AG08395 (cell line): ENCODE measurements around the gene TMEM87B.
"Not testable (repeated sequence)": the region's sequence is repeated elsewhere in the genome, so short reads cannot be mapped to it uniquely, and the experiment has no call there.

Experiments
- DNase-seq: peaks from one replicate; pipeline ENCODE4 v3.0.0; 2012; ENCODE audit warnings: mixed read lengths, low spot score

The TMEM87B gene

DNA sequence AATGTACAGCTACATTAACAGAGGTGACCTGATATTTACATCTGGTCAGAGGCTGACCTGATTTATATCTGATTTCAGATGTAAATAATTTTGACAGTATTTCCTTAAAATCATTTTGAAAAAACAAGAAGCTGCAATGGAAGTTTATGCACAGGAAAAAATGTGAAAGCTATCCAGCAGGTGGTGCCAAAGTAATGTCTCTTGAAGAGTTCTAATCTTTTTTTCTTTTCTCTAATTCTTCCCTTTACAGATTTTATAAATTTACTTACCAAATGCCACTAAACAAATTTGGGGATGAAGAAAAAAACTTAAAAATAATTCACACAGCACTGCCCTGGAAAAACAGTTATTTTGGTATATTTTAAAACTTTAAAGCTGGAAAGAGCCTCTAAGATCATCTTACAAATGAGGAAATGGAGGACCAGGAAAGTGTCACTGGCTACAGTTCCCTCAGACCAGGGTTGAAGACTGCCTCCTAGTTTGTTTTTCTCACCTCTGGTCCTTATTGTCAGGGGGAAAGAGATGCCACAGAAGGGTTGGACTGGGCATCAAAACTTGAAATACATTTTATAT, 66.7 kb downstream of the TMEM87B start:
- peak; percentile 44 for DNase-seq

DNA sequence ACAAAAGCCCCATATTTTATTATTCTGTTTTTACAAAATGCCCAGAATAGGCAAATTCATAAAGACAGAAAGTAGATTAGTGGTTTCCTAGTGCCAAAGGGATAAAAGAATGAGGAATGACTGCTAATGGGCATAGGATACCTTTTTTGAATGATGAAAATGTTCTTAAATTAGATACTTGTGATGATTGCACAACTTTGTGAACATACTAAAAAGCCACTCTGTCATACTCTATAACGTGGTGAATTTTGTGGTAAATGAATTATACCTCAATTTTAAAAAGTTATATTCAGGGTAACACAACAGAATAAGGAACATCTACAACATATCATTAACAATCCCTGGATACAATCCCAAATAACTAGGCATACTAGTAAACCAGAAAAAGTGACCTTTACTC, 74.0 kb downstream of the TMEM87B start:
- DNase-seq, result no peak

DNA sequence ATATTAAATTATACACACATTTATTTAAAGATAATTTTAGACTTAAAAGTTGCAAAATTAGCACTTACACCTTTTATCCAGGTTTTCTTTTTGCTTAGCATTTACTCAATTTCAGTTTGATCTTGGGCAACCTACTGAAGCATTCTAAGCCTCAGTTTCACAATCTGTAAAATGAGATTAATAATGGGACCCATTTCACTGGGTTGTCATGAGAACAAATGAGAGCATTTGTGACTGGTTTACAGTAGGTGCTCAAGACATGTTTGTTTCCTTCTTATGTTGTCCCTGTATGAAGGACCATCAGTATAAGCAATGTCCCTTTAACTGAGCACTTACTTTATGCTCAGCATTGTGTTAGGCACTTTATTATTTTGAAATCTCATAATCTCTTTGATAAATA, 78.3 kb downstream of the TMEM87B start:
- DNase-seq, result no peak

DNA sequence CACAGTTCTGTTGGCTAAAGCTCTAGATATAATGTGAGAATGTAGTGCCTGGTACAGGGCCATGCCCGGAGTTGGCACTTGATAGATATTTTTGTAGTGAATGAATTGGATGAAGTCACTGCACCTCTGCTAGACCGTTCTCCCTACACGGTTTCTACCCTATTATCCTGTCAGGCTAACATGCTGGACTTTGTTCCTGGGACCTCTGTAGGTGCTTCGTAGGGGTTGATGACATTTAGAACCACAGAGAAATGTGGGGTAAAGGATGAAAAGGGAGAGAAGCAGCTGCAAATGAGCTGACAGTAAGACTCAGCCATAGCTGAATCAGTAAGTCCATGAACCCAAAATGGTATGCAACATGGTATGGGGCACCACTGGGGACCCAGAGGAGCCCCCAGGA, 79.1 kb downstream of the TMEM87B start:
- no peak for DNase-seq

DNA sequence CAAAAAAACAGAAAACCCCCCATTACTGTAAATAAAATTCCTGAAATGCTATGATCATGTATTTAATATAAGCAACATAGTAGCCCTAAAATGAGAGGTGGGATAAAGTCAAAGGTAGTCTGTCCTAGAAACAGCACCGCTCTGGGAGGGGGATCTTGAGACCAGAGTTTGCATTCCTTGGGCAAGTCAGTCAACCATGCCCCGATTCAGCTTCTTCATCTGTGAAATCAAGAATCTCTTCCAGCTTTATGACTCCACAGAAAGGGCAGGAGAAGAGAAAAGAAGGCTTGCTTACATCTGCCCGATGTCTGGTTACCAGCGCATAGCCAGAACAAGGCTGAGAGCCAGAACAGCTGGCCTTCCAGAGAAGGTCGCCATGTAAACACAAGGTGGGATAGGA, 81.0 kb downstream of the TMEM87B start:
- no peak for DNase-seq

DNA sequence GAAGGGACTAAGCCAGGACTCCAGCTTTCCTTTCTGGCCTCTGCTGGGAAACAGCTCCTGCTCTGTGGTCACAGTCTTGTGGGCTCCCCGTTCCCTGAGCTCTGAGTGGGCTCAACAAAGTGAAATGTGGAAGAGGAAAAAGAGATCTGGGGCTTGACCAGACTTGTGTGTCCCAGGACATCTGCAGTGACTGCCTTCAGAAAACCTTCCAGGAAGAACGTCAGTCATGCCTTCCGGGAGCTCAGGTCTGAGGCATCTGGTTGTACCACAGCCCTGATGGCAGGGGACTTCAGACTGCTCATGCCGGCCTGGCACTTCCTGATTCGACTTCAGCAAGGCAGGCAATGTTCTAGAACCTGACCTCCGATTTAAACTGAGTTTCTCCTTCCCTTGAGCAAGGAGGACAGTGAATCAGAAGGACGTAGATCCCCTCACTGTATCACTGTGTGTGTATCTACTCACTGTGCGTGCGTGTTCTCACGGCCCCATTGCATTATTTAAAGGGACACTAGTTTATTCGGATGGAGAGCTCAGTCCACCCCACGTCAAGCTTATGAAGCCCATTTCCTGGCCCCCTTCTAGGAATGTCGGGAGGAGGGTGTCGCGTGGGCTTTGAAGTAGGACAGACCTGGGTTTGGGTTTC, 82.6 kb downstream of the TMEM87B start:
- DNase-seq, result peak; percentile 49

DNA sequence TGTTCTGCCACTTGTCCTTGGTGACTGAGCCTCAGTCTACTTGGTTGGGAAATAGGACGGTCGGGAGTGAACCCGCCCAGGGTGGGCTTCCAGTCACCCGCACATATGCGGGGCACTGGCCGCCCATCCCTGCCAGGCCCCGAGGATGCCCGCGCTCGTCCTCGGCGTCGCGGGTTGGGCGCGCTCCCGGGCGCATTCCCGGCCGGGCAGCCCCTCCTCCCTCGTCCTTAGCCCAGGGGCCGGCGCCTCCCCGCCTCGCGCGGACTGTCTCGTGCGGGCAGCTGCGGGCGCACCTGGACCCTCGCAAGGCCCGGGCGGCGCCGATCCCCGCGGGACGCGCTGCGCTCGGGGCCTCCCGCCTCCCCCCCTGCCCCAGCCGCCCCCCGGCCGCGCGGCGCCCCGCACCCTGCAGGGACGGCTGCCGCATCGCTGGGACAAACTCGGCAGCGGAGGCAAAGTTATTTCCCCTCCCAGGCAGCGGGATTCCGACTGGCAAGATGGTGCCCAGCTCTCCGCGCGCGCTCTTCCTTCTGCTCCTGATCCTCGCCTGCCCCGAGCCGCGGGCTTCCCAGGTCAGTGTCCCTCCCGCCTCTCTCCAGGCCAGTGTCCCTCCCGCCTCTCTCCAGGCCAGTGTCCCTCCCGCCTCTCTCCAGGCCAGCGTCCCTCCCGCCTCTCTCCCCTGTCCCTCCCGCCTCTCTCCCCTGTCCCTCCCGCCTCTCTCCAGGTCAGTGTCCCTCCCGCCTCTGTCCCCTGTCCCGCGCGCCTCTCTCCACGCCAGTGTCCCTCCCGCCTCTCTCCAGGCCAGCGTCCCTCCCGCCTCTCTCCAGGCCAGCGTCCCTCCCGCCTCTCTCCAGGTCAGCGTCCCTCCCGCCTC, 83.3 kb downstream of the TMEM87B start, which contains the start of gene FBLN7:
FBLN7 (plus strand) TSS at position 227 of the 874 bp plus-strand sequence; CDS start at position 498, 271 bp downstream.
- DNase-seq, result peak; percentile 50

DNA sequence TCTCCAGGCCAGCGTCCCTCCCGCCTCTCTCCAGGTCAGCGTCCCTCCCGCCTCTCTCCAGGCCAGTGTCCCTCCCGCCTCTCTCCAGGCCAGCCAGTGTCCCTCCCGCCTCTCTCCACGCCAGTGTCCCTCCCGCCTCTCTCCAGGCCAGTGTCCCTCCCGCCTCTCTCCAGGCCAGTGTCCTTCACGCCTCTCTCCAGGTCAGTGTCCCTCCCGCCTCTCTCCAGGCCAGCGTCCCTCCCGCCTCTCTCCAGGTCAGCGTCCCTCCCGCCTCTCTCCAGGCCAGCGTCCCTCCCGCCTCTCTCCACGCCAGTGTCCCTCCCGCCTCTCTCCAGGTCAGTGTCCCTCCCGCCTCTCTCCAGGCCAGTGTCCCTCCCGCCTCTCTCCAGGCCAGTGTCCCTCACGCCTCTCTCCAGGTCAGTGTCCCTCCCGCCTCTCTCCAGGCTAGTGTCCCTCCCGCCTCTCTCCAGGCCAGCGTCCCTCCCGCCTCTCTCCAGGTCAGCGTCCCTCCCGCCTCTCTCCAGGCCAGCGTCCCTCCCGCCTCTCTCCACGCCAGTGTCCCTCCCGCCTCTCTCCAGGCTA, 84.1 kb downstream of the TMEM87B start:
- DNase-seq, result not testable (repeated sequence)

DNA sequence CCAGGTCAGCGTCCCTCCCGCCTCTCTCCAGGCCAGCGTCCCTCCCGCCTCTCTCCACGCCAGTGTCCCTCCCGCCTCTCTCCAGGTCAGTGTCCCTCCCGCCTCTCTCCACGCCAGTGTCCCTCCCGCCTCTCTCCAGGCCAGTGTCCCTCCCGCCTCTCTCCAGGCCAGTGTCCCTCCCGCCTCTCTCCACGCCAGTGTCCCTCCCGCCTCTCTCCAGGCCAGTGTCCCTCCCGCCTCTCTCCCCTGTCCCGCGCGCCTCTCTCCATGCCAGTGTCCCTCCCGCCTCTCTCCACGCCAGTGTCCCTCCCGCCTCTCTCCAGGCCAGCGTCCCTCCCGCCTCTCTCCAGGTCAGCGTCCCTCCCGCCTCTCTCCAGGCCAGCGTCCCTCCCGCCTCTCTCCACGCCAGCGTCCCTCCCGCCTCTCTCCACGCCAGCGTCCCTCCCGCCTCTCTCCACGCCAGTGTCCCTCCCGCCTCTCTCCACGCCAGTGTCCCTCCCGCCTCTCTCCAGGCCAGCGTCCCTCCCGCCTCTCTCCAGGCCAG, 84.7 kb downstream of the TMEM87B start:
- not testable (repeated sequence) for DNase-seq

DNA sequence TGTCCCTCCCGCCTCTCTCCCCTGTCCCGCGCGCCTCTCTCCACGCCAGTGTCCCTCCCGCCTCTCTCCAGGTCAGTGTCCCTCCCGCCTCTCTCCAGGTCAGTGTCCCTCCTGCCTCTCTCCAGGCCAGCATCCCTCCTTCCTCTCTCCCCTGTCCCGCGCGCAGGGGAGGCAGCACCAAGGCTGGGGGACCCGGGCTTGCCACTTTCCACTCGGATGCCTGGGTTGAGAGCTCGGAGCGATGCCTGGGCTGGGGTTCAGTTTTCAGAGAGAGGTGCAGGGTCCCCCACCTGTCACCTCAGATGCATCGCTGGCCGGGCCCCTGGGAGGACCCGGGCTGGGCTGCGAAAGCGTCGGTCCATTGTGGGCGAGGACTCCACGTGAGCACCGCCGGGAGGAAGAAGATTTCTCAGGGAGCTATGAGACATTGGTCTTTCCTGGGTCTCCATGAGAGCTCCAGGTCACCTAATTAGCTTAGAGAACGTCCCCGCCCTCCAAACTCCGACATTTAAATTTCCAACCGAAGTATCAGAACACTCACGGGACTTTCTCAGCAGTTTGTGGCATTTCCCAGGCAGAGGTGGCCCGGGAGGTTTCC, 85.2 kb downstream of the TMEM87B start:
- no peak for DNase-seq

DNA sequence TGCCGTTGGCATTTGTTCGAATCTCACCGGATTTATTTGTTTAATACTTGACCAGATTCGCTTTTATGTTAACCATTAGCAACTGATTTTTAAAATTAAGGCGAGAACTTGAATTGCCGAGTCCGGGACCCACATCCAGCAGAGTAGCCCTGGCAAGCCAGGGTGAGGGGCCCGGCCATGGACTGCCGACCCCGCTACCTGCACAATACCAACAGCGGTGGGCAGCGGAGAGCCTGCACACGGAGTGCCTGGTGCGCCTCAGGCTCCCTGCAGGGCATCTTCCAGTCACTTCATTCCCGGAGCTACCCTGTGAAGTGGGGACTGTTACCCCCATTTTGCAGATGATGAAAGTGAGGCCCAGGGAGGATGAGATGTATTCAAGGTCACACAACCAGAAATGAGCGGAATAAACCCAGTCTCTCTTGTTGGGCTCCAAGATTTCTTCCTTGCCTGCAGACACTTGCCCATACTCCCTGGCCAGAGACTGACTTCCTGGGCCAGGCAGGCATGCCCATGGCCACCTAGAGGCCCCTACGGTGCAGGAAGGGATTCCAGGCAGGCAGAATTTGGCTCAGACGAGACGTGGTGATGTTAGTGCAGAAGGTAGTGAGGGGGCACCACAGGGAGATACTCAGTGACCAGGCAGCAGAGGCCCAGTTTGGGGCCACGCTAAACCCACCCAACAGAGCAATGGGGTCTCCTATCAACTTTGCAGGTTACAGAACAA, 86.0 kb downstream of the TMEM87B start:
- no peak for DNase-seq

DNA sequence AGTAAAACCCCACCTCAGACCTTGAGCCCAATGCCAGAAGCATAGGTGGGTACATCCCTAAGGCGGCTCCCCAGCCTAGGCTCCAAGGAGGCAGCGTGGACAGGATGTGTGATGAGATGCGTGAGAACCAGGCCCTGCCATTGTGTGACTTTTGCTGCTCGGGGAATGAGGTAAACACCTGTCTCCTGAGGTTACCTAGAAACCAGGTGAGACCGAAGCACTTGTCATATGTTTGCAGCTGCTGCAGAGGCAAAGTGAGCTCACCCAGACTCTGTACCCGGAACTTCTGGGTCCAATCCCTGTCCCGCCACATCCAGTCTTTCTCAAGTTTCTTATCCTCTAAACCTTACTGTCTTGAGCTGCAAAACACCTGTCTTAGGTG, 86.5 kb downstream of the TMEM87B start:
- no peak for DNase-seq

DNA sequence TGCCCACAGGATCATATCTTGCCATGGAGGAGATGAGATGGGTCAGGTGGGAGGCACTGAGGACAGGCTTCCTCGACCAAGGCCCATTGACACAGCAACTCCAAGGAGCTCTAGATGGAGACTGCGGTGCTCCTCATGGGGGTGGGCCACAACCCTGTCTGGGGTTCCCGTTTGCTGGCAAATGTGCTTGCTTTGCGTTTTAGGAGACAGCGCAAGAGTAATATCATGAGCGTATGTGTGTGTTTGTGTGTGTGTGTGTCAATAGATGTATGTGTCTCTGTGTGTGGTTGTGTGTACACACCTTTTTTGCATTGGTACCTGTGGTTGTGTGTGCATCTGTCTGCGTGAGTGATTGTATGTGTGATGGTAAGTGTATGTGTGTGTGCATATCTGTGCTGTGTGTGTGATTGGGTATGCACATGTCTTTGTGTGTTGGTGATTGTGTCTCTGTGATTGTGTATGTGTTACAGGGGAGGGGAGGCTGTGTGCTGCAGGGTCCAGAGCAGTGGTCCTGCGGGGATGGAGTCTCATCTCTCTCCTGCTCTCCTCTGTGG, 87.5 kb downstream of the TMEM87B start:
- no peak for DNase-seq

DNA sequence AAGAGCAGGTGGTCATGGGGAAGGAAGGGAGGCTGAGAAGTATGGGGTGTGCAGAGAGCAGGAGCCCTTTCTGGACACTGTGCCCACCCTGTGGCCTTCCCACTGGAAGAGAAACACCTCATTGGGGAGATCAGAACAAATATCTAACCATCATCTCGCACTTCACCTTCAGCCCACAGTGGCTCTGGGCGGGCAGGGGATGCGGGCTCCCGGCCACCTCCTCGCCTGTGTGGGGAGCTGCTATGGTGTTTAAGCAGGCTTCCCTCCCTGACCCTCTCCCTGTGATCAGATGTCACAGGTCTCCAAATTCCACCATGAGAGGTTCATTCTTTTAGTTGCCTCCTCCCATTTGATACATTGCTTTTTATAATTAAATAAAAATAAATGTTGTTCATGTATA, 88.1 kb downstream of the TMEM87B start:
- DNase-seq, result no peak

DNA sequence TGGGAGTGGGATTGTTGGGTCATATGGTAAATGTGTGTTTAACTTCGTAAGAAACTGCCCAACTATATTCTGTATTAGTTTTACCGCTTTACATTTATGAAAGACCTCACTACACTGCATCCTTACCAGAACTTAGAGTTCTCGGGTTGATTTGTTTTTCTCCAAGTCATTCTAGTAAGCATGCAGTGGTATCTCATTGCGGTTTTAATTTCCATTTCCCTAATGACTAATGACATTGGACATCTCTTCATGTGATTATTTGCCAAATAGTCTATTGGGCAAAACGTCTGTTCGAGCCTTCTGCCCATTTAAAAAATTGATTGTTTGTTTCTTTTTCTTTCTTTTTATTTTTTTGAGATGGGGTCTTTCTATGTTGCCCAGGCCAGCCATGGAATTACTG, 89.9 kb downstream of the TMEM87B start:
- no peak for DNase-seq

DNA sequence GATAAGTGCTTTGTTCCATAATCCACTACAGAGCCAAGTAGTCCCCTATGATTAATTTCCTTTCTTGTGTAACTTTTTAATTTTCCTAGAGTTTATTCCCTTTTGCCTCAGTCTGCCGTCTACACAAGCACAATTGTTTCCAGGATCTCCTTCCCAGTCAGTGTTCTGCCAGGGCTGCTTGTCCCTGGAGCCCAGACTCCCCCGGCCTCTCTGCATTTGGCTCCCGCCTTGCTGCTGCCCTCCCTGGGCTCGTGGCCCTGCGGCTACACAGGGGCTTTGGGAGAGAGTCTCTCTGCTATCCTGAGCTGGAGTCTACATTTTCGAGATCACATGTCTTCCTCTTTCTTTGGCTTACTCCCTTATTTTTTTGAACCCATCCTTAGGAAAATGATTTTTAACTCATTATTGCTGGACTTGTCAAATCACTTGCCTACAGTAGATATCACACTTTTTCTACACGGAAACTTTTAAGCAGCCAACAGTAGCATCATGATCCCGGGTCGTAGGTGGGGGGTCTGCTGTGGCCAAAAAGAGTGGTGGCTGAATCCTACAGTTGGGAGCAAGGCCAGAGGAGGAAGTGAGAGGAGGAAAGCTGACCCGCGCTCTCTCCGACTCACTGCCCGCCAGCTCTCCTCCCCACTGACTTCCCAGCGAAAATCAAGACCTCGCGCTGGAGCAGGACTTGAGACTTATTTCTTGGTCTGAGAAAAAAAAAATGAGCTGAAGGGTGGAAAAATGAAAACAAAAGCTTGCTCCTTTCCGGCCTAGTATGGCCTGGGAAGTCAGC, 92.5 kb downstream of the TMEM87B start:
- DNase-seq, result peak; percentile 1

DNA sequence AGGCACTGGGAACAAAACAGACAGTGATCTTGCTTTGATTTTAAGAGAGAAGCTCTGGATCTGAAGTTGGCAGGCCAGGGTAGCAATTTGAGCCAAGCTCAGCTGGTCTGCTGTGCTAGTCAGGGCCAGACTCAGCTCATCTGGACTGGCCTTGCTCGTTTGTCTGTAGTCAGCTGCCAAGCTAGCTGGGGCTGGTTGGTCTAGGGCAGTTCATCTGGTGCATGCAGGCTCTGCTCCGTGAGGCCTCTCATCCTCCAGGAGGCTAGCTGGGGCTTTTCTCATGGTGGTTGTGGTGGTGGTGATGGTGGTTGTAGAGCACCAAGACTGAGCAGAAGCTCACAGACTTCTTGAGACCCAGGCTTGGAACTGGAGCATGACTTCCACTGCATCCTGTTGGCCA, 93.4 kb downstream of the TMEM87B start:
- DNase-seq, result peak; percentile 1

DNA sequence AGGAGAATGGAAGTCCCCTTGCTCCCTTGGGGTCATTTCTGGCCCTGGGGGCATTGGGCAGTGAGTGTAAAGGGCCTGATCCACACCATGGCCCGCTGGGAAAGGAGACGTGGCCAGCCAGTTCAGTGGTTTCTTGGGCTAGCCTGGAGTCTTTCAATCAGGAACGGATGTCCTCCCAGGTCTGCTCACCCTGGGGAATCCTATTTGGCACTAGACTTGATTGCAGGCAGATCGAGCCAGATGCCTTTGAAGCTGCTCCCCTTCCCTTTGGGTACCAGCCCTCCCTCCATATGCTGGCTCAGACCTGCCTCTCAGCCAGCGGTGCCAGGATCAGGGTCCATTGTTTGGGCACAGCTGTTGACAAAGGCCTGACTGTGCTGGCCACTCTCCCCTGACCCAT, 94.1 kb downstream of the TMEM87B start:
- no peak for DNase-seq

DNA sequence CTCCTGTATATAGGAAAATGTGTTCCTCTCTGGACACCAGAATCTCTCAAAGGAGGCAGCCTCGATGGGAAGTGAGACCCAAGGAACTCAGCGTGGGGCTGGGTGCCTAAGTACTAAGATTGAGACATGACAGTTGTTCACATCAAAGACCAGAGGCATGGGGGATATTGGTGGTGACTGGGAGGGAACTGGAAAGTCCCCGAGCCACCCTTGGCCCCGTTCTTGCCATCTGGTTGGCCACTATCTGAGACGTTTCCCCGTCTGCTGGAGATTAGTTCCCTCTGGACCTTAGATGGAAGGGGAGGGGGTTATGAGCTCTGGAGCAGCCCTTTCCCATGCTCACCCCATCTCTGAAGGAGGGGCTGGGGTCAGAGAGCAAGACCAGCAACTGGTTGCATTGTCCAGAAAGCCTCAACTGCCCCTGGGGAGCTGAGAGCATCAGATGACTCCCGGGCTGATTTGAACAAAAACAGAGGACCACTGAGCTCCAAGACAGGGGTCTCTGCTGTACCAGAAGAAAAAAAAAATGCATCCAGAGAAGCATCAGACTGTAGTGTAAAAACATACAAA, 94.9 kb downstream of the TMEM87B start:
- no peak for DNase-seq

DNA sequence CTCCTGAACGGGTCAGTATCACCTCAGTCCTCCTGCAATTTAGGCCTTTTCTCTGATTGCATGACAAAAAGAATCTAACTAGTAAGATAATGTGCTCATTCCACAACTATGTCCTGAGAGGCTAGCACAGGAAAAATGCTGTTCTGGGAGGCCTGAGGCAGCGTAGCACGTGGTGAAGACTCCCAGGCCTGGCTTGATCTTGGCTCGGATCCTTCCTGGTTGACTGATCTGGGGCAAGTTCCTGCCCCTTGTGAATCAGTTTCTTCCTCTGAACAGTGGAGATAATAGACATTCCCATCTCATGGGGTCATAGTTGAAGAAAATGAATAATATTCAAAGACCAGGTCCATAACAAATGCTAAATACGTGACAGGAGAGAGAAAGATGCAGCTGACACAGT, 95.4 kb downstream of the TMEM87B start:
- DNase-seq, result peak; percentile 92
